ENCODE data around the gene ITGB3. TPM values are rescaled to one million over a fixed set of nuclear protein-coding genes. Genes with fewer than 3 reads are reported as not detected.

Gene ITGB3
- 0.48 and 1.2 TPM in 2 replicates for total RNA-seq (2022)
- Bru-seq, nascent RNA: percentile 25 among the genes with signal in this experiment
- percentile 41 among the genes with signal in this experiment for BruChase-seq, experiment 1, labeled RNA remaining after a 2-hour chase
- percentile 53 among the genes with signal in this experiment for BruChase-seq, experiment 2, labeled RNA remaining after a 6-hour chase
- long read RNA-seq, partial matches to known transcripts: 0 of 1 reads
- long read RNA-seq, other reads (novel, unspliced or antisense): 1 of 1 reads

GRCh38 chr17:47253541-47254402 is at the start of gene ITGB3:
ITGB3 (plus strand) TSS chr17:47253827; CDS start chr17:47253862, 35 bp downstream.
- H3K27me3 ChIP-seq (replicated peaks; ENCODE audit: control insufficient read depth, insufficient read depth, low read length): peaks cover 4% of the 10 kb centered on the region
- peak; percentile 43 to 65 for TF ChIP-seq CTCF (IDR thresholded peaks at IDR 0.05; ENCODE audit: insufficient read depth in 1 of 2, low read depth in 1 of 2, low read length in 1 of 2, severe bottlenecking in 1 of 2, unreplicated experiment in 1 of 2)
- H3K36me3 ChIP-seq (ENCODE audit: control insufficient read depth, insufficient read depth, low read length): no peaks in the 10 kb centered on the region
- peak within 1 kb of the TSS; percentile 37 for H3K27ac Mint-ChIP-seq (ENCODE audit: unreplicated experiment)
- intact Hi-C loops (cut with micrococcal nuclease; ENCODE audit: unreplicated experiment): loop anchor here (1.0 kb wide), 1 partner anchor 62 kb away; no protein-coding TSS in a partner anchor
- H3K4me1 Mint-ChIP-seq (ENCODE audit: low read depth, unreplicated experiment): peaks cover 12% of the 10 kb centered on the region
- H3K4me1 ChIP-seq: peaks cover 28% of the 10 kb centered on the region
- no peaks in the 10 kb centered on the region for H3K9me3 Mint-ChIP-seq (ENCODE audit: unreplicated experiment)
- POLR2A ChIA-PET: no interaction called here
- peak; percentile 78 to 88 for DNase-seq
- H3K9me3 ChIP-seq: no peaks in the 10 kb centered on the region
- peaks cover 5% of the 10 kb centered on the region for H3K27me3 Mint-ChIP-seq (ENCODE audit: insufficient read depth, unreplicated experiment)
- no peaks in the 10 kb centered on the region for H3K36me3 Mint-ChIP-seq (ENCODE audit: insufficient read depth, unreplicated experiment)
- peak within 1 kb of the TSS; percentile 81 for H3K4me3 ChIP-seq (ENCODE audit: low read depth, low read length)
- no TSS peak for BruUV-seq (replicated peaks)
- H3K4me3 Mint-ChIP-seq (ENCODE audit: unreplicated experiment): peak within 1 kb of the TSS; percentile 78
- CTCF ChIA-PET: interaction anchor here (0.8 to 1.0 kb wide), 2 partner anchors 60 to 62 kb away, joined by 3 to 7 read pairs; no protein-coding TSS in a partner anchor

- H3K36me3 ChIP-seq (ENCODE audit: control insufficient read depth, insufficient read depth, low read length): no peaks in the 10 kb centered on the region
- peaks cover 20% of the 10 kb centered on the region for H3K4me1 ChIP-seq
- POLR2A ChIA-PET: no interaction called here
- no peaks in the 10 kb centered on the region for H3K27me3 ChIP-seq (replicated peaks; ENCODE audit: control insufficient read depth, insufficient read depth, low read length)
- no TSS peak for BruUV-seq (replicated peaks)
- H3K36me3 Mint-ChIP-seq (ENCODE audit: insufficient read depth, unreplicated experiment): peaks cover 5% of the 10 kb centered on the region
- H3K4me1 Mint-ChIP-seq (ENCODE audit: low read depth, unreplicated experiment): peaks cover 35% of the 10 kb centered on the region
- intact Hi-C loops (cut with micrococcal nuclease; ENCODE audit: unreplicated experiment): no loop called here
- H3K9me3 Mint-ChIP-seq (ENCODE audit: unreplicated experiment): peaks cover 11% of the 10 kb centered on the region
- no peaks in the 10 kb centered on the region for H3K9me3 ChIP-seq
- DNase-seq: no peak
- H3K4me3 Mint-ChIP-seq (ENCODE audit: unreplicated experiment): no peak overlapping the region
- TF ChIP-seq CTCF (IDR thresholded peaks at IDR 0.05; ENCODE audit: insufficient read depth in 1 of 2, low read depth in 1 of 2, low read length in 1 of 2, severe bottlenecking in 1 of 2, unreplicated experiment in 1 of 2): no peak
- CTCF ChIA-PET: no interaction called here
- no peak overlapping the region for H3K4me3 ChIP-seq (ENCODE audit: low read depth, low read length)
- H3K27ac Mint-ChIP-seq (ENCODE audit: unreplicated experiment): no peak overlapping the region
- H3K27me3 Mint-ChIP-seq (ENCODE audit: insufficient read depth, unreplicated experiment): no peaks in the 10 kb centered on the region
These were observed 49.5 kb upstream of the ITGB3 start for GRCh38 chr17:47203984-47204721.
